Measurements from ENCODE around the gene ZBTB39.

DNA sequence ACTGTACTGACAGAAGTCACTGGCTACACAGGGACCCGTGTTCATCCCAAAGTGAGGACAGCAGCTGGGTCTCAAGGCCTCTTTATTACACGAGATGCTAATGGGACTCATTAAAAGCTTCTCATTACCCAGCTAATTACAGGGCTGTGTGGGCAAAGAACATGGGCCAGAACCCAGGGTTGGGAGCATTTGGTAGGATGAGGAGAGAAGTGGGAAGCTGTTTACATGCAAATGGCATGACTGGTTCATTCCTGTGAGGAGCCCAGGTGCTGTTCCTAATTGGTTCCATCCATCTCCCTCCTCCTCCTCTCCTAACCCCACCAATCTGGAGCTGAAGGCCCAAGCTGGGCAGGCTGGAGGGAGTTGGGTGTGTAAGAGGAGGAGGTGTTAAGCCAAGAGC, 18.9 kb upstream of the ZBTB39 start:
- TF ChIP-seq, protein P1, sequence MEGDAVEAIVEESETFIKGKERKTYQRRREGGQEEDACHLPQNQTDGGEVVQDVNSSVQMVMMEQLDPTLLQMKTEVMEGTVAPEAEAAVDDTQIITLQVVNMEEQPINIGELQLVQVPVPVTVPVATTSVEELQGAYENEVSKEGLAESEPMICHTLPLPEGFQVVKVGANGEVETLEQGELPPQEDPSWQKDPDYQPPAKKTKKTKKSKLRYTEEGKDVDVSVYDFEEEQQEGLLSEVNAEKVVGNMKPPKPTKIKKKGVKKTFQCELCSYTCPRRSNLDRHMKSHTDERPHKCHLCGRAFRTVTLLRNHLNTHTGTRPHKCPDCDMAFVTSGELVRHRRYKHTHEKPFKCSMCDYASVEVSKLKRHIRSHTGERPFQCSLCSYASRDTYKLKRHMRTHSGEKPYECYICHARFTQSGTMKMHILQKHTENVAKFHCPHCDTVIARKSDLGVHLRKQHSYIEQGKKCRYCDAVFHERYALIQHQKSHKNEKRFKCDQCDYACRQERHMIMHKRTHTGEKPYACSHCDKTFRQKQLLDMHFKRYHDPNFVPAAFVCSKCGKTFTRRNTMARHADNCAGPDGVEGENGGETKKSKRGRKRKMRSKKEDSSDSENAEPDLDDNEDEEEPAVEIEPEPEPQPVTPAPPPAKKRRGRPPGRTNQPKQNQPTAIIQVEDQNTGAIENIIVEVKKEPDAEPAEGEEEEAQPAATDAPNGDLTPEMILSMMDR (IDR thresholded peaks at IDR 0.05; ENCODE audit: control extremely low read depth in 1 of 3, insufficient read depth in 1 of 3, low read depth in 1 of 3, low read length in 3 of 3), result no peak
- TF ChIP-seq HDAC2 (IDR thresholded peaks at IDR 0.05; ENCODE audit: borderline replicate concordance in 1 of 2, low read depth in 2 of 2, low read length in 2 of 2), result no peak
- TF ChIP-seq, protein P2, sequence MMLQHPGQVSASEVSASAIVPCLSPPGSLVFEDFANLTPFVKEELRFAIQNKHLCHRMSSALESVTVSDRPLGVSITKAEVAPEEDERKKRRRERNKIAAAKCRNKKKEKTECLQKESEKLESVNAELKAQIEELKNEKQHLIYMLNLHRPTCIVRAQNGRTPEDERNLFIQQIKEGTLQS (IDR thresholded peaks at IDR 0.05; ENCODE audit: insufficient read depth, low read depth, low read length), result no peak
- no peak for TF ChIP-seq EZH2 (IDR thresholded peaks at IDR 0.05; ENCODE audit: low read depth, low read length, severe bottlenecking)

All from H1 (cell line).